GM18526 (cell line): ENCODE results near the gene IFIT1B.

Source experiments
- POLR2A ChIP-seq: IDR thresholded peaks from 3 replicates; pipeline ENCODE4 v1.6.1; 2011; ENCODE audit not compliant: insufficient read length; ENCODE audit errors: extremely low read depth

The IFIT1B gene

DNA sequence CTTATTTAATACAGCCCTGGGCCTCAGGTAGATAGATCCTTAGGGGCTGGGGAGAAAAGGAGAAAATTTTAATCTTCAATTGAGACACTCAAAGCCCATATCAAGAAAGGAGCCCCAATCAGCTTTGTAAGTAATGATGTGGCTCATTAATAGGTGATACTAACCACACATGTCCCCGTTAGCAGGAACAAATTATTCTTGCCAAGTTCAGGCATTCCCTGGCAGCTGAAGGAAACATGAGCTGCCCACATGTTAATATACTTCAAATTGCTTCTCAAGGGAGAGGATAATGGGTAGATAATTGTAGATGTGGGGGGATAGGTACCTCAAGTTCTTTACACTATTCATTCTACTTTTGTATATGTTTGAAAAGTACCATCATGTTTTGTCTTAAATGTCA, 51.0 kb downstream of the IFIT1B start:
- no peak for TF ChIP-seq POLR2A

- no peak for TF ChIP-seq POLR2A
These were observed 54.1 kb downstream of the IFIT1B start for GRCh38 chr10:89431977-89432376.
